ENCODE data around the gene ANXA5.
"Not testable (repeated sequence)": the region's sequence is repeated elsewhere in the genome, so short reads cannot be mapped to it uniquely, and the experiment has no call there.

Gene ANXA5

GRCh38 chr4:121676345-121677075, 20.3 kb downstream of the ANXA5 start:
- DNase-seq, result no peak

DNA sequence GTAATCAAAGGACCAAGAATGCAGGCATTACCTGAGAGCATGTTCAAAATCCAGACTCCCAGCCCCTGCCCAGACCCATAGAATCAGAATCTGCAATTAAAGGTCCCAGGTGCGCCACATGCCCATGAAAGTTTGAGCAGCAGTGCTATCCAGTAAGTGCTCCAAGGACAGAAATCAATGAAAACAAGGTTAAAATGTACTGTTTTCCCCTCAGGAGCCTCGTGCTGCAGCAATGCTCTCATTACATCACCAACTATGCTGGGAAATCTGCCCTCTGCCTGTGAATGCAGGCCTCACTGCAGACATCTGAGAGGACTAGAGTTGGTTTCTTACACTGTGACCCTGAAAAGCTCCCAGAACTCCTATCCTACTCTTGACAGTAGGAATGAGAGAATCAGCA, 21.1 kb downstream of the ANXA5 start:
- no peak for DNase-seq

DNA sequence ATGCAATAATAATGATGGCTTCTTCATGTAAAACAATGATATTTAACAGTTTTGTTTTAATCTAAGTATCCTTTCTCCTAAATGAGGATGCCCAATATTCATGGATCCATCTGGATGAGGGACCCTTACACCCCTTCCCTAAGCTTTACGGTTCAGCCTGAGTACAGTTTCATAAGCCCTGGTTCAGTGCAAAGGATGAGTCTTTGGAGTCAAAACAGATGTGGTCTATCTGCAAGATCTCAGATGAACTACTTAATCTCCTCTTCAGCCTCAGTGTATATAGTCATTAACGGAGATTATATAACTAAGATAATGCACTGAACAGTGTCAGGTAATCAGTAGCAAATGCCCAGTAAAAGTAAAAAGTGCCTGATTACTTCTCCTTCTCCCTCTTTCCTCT, 22.1 kb downstream of the ANXA5 start:
- DNase-seq, result no peak

- no peak for DNase-seq
Observed at GRCh38 chr4:121674191-121674590, 22.6 kb downstream of the ANXA5 start.

DNA sequence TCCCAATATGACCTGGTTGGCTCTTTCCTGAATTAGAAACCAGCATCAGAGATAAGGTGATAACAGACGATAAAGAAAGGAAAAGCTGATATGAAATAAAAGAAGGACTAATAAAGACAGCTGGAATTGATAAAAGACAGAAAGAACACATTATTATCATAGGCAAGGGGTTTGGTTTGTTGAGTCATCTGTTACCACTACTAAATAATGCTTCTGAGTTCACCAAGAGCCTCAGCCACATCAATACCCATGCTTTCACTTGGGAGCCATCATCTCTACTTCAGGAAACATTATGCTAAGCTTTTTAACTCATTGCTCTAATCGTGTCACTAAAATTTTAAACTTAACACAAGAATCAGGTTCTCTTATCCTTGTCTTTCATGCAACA, 27.6 kb downstream of the ANXA5 start:
- no peak for DNase-seq

DNA sequence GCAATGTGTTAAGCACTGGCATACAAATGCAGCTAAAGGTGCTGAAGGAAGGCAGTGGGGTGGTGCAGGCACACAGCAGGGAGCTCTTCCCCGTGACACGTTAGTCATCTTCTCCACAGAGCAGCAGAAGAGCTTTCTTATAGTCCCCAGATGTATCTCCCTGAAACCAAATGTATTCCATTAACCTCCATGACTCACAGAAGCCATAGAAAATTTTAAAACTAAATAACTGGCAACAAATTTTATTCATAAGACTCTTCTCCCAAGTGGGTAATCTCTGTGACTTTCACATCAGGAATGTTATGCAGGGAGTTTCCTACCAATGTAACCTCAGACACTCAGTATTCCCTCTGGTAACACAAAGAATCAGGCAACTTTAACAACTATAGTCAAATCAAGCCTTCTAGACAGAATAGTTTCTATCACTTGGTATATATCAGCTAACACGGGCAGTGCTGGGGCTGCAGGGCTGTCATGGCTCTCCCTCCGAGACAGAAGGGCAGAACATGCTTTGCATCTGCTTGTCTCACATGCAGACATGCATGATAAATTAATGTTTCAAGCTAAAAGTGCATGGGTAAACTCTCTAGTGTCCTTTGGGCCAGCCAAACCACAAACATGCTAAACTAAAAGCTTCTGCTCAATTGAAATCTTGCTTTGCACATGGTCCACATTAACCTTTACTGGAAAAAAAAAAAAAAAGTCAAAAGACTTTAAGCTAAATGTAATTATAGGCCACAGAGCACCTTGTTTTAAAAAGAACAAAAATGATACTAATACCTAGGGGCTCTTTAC, 28.2 kb downstream of the ANXA5 start:
- DNase-seq, result no peak

GRCh38 chr4:121666091-121666679, 30.6 kb downstream of the ANXA5 start:
- no peak for DNase-seq

- DNase-seq, result no peak
Observed at GRCh38 chr4:121665371-121665770, 31.4 kb downstream of the ANXA5 start.

GRCh38 chr4:121662225-121662624, 34.6 kb downstream of the ANXA5 start:
- no peak for DNase-seq

GRCh38 chr4:121660175-121660933, 36.4 kb downstream of the ANXA5 start:
- DNase-seq, result not testable (repeated sequence)

DNA sequence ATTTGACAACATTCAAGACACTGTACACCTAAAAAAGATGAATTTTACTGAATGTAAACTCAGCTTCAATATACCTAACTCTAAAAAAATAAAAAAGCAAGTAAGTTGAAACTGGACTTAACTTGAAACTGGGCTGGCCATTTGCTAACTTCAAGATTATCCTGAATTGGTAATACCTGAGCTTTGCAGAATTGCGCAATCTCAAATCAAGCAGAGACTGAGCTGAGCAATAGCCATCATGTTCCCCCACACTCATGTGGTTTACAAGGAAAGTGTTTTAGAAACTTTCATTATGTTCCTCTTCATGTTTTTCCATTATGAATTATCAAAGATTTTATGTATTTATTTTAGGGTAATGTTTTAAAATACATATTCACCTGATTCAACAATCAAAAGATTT, 38.7 kb downstream of the ANXA5 start:
- DNase-seq, result no peak

- DNase-seq, result peak; percentile 10 to 26 (median 24)
Observed at GRCh38 chr4:121656269-121656641, 40.5 kb downstream of the ANXA5 start.

DNA sequence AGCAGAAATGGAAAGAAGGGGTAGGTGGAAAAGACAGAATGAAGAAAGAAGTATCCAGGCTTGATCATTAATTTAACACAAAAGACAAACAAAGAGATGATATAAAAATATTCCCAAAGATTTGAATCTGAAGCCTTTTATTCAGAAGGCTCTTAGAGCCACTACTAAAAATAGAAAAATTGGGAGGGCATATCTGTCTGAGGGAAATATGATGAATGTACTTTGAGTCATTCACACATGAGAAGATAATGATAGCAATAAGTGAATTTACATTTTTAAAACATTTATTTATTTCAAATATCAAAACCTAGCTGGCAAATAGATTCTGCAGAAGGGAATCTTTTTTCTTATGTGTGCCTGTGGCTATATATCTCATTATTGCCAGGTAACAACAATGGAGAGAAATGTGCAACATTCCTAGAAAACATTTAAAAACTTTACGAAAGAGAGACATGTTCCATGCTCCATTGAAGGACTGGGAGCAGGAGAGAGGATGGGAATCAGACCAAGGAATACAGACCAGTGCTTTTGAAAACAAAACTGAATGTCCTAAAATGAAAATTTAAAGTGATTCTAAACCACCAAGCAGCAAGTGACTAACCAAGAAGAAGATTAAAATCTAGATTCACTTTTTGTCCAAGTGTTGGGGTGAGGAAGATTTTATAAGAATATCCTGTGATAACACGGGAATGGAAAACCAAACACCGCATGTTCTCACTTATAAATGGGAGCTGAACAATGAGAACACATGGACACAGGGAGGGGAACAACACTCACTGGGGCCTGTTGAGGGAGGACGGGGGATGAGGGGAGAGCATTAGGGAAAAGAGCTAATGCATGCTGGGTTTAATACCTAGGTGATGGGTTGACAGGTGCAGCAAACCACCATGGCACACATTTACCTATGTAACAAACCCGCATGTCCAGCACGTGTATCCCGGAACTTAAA, 41.2 kb downstream of the ANXA5 start:
- no peak for DNase-seq

DNA sequence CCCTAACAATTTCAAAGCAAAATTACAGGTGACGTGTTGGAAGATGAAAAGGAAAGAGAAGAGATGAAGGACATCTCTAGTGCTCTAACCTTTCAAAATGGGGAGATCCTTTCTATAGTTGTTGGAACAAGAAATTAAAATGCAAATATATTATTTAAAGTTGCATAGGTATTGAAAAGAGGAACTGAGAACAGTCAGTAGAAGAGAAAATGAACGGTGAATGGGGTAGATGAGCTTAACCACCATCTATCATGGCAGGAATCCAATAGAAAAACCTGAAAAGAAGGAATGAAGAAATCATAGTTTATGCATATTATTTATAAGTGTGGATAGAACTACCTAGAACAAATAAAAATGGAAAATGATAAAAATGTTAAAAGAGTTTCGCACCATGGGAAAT, 42.0 kb downstream of the ANXA5 start:
- no peak for DNase-seq

DNA sequence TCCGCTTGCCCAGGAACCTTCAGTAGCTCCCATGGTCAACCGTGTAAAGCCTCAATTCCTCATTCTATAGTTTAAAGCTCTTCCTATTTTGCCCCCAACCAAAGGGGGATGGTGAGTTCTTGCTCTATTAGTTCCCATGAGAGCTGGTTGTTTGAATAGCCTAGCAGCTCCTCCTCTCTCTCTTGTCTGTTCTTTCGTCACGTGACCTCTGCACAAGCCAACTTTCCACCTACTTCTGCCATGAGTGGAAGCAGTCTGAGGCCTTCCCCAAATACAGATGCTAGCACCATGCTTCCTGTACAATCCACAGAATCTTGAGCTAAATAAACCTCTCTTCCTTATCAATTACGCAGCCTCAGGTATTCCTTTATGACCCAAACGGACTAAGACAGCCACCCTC, 42.8 kb downstream of the ANXA5 start:
- no peak for DNase-seq

- DNase-seq, result no peak
Observed at GRCh38 chr4:121653214-121653613, 43.6 kb downstream of the ANXA5 start.

DNA sequence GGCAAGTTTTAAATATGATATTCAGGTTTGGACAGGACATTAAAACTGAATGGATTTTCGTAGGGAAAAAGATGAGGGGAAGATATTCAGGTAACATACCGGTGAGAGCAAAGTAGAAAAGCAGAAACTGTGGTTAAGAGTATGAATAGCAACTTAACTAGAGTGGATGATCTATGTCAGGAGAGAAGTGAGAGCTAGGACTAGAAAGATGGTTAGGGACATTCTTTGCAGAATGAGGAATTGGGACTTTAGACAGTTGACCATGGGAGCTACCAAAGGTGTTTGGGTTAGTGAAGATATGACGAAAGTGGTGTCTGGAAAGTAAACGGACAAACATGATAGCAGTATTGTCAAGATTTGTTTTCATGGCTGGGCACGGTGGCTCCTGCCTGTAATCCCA, 45.2 kb downstream of the ANXA5 start:
- DNase-seq, result no peak

DNA sequence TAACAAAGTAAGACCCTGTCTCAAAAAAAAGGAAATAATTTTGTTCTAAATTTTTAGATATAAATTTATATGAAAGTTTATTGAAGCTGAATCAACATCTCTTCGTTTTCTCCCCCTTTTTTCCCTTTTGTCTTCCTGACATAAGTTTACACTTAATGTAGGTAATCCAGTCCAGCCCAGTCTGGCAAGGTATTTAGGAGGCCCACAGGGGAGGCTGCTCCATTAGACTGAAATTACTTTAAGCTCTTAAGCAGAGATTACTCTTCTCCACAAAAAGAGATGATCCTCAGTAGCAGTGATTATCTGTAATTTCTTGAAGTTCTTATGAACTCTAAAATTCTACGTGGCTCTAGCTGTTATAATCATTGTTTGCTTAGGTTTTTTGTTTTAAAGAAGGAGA, 46.0 kb downstream of the ANXA5 start:
- no peak for DNase-seq

DNA sequence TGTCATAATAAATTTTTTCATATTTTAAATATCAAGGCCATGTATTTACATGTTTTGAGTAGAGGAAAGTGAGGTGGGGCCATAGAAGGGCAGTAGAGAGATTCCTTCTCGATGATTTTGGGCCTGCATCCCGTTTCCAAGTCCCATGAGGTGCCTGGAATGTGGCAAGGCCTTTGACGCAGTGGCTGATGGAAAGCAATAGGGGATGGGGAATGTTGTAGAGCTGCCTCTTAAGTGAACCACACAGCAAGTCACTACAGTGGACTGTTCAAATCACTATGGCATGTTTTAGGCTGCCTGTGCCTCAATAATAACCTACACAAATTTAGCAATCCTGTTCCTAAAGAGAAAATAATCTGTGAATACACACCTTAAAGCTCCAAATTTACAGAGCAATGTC, 48.3 kb downstream of the ANXA5 start:
- no peak for DNase-seq

GRCh38 chr4:121642876-121643585, 53.7 kb downstream of the ANXA5 start:
- DNase-seq, result no peak

DNA sequence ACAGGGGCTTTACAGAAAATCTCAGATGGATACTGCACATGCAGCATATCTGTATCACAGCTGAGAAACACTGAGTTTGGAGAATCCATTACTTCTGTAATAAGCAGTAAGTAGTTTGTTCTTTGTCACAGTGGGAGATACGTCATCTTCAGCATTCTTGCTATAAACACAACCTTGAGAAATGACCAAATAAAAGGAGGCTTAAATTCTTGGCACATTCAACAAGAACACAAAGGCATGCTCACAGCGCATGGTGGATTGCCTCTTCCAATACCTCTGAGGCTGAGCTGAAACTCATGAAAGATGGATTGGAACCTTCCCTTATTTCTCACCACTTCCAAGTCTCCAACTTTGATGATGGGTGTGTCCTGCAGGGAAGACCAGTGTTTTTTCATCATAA, 54.5 kb downstream of the ANXA5 start:
- no peak for DNase-seq

Data from suppressor macrophage (primary cell).